ENCODE data around the gene SERTAD1.
"Not testable (repeated sequence)": the region's sequence is repeated elsewhere in the genome, so short reads cannot be mapped to it uniquely, and the experiment has no call there.

SERTAD1 gene

DNA sequence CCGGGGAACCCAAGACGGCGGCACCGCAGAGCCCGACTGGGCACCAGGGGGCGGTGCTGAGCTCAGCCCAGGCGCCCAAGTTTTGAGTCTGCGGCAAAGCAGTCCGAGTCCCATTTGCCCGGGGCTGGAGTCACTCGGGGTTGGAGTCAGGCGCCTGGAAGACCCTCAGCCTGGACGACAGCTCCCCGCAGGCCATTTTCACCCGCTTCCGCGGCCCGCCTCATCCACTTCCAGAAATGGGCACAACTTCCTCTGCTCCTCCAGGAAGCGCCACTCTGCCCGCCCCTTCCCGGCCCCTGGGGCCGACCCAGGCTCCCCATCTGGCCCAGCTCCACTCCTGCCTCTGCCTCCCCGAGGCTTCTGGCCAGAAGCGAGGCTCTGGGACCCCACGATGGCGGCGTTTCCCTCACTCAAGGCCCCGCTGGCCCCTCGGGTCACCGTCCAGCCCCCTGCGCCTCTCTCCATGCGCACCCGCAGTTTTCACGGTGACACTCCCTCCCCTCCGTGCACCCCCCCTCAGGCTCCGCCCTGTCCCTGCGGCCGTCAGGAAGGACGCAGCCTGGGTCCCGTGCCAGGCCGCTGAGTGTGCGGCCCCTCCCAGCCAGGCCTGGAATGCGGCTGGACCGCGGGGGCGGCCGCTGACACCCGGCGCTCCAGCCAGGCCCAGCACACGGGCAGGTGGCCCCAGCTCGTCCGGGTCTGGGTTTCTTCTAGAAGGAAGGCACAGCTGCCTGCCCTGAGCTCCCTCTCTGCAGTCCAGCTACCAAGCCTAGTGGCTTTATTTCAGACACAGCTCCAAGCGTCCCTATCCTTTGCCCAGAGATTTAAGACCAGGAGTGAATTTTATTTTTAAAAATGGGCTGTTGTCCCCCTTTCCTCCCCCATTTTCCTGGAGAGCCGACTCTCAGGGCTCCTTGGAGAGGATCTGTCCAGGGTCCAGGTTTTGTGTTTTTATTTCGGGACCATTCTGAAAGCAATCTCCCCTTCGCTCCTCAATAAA, 4.7 kb downstream of the SERTAD1 start:
- DNase-seq, result peak; percentile 83

DNA sequence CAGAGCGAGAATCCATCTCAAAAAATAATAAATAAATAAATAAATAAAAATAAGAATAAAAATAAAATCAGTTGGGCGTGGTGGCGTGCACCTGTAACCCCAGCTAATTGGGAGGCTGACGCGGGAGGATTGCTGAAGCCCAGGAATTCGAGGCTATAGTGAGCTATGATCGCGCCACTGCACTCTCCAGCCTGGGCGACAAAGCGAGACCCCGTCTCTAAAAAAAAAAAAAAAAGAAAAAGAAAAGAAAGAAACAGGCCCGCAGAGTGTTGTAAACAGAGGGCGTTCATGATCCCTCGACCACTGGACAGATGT, 5.4 kb downstream of the SERTAD1 start:
- no peak for DNase-seq

DNA sequence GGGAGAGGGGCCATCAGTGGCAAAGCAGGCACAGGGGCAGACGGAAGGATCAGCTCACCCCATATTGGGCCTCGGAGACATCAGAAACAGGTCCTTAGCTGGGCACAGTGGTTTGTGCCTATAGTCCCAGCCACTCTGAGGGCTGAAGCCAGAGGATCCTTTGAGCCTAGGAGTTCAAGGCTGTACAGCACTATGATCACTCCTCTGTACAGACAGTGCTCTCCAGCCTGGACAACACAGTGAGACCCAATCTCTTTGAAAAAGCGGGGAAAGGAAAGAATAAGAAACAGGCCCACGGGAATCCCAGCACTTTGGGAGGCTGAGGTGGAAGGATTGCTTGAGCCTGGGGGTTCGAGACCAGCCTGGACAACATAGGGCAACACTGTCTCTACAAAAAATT, 6.0 kb downstream of the SERTAD1 start:
- no peak for DNase-seq

DNA sequence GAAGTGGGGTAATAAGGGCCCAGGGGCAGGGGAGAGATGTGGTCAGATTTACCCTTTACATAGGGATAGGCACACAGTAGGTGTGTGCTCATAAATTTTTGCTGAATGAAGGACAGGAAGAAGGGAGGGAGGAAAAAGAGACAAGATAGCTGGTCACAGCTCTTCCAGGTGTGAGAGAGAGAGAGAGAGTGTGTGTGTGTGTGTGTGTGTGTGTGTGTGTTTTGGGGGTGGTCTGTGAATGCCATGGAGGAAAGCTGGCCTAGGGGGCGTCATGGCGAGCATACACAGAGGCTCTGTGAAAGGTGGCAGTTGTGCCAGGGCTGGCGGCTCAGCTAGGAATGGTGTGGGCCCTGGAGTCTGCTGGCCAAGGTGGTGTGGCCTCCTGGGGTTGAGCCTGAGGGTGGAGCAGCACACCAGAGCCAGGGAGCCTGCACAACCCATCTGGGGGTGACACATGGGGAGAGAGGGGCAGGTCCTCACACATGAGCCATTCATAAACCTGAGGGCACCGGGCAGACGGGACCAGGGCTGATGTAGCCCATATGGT, 6.7 kb downstream of the SERTAD1 start:
- no peak for DNase-seq

DNA sequence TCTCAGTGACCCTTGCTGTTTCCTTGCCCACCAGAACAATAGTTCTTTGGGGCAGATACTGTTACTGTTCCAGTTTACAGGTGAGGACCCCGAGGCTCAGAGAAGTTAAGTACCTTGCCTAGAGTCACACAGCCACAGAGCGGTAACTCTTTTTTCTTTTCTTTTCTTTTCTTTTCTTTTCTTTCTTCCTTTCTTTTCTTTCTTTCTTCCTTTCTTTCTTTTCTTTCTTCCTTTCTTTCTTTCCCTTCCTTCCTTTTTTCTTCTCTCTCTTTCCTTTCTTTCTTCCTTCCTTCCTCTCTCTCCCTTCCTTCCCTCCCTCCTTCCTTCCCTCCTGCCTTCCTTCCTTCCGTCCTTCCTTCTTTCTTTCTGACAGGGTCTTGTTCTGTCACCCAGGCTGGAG, 7.8 kb downstream of the SERTAD1 start:
- no peak for DNase-seq

DNA sequence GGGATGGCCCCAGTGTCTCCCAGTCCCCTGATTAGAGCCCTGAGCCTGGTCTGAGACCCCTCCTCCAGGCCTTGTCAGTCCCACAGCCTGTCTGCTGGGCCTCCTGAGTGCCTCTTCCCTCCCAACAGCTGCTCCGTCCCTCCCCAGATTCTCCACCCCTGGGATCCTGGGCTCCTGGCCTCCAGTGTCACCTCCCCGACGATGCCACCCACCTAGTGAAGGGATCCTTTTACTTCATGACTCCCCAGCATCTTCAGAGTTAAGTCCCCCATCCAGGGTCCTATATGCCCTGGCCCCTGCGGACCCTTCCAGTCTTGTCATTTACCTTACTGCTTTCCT, 8.2 kb downstream of the SERTAD1 start:
- no peak for DNase-seq

DNA sequence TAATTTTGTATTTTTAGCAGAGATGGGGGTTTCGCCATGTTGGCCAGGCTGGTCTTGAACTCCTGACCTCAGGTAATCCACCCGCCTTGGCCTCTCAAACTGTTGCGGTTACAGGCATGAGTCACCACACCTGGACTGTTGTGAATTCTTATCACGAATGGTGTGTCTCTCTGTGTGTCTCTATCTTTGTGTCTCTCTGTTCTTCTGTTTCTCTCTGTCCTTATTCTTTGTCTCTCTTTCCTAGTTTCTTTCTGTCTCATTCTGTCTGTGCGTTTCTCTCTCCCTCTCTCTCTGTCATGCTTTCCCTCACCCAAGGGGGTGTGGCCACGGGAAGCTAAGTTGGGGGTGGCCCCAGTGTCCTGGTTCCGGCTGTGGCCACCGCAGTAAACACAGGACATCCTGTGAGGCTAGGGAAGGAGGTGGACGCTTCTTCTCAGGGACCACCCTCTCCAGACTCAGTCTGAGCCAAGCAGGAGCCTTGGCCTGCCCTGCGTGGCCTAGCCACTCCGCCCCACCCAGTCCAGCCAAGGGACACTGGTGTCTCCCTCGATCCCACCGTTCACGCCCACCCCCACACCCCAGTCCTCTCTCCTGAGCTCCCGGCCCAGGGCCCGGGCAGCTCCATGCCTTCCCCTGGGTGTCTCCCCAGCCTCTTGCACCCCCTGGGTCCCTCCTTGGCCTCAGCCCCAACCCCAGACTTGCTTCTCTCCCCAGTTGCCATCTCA, 8.7 kb downstream of the SERTAD1 start:
- DNase-seq, result no peak

DNA sequence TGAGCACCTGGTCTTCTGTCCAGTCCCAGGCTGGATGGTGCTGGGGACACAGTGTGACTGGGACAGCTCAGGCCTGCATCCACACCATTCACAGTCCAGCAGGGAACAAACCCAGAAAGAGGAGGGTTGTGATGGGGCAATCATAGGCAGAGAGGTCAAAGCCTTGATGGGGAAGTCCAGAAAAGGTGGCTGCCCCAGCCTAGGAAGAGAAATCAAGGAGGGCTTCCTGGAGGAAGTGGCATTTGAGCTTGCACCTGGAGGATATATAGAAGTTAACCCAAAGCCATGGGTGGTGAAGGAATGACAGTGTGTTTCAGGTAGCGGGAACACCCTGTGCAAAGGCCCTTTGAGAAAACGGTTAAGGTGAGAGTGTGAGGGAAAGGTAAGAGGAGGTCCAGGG, 10.0 kb downstream of the SERTAD1 start:
- no peak for DNase-seq

DNA sequence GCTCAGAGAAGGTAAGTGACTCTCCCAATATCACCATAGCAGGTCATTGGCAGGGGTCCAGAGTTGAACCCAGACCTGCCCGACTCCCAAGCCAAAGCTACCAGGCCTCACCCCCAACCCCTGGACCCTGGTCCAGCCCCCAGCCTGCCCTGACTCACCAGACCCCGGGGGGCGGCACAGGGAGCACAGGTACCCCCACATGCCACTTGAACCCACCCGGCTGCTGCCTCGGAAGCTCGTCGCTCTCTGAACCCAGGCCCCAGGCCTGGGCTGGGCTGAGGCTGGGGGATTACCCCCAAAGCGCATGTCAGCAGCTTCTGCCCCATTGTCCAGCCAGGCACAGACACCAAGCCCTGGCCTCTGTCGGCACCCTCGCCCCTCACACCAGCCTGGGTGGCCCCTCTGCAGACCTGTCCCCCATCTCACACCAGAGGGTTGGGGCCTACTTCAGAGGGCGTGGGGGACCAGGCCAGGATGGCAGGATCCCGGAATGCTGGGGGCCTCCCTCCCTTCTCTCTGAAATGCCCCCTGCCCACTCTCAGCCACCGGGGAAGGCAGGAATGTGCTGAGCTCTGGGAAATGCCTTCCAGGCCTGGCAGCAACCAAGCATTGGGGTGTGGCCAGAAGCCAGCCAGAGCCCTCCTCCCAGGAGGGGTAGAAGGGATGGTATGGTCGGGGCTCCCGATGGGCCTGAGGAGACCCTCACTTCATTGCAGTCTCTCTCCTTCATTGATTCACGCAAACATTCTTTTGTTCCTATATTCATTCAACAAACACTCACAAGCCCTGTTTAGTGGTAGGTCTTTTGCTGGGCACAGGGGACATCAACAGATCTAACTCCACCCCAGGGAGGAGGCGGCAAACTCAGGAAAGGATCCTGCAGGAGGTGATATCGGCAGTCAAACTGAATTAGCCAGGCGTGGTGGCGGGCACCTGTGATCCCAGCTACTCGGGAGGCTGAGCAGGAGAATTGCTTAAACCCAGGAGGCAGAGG, 11.0 kb downstream of the SERTAD1 start:
- no peak for DNase-seq

DNA sequence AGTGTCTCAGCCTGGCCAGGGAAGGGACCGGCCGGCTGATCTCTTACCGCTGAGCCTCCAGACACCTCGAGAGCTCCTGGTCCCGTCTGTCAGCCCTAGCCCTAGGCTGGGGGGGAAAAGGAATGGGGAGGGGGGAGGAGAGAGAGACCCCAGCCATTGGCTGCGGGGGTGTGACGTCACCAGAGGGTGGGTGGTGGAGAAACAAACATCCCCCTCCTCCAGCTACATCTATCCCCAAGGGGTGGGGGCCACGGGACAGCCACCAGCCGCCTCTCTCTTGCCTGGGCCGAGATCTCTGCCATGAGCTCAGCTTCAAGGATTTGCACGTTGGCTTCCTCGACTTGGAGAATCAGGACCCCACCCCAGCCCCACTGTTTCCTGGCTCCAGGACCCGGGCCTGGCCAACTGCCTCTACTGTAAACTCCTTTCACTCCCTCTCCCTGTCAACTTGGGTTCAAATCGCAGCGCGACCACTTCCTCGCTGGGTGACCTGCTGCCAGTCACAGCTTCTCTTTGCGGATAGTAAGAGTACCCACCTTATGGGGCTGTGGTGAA, 12.4 kb downstream of the SERTAD1 start, which contains the start of gene PRX:
Gene PRX, minus strand, starts transcription at position 88 of the 555 bp plus-strand sequence. CDS start 5,446 bp downstream, outside the sequence.
- no peak for DNase-seq

DNA sequence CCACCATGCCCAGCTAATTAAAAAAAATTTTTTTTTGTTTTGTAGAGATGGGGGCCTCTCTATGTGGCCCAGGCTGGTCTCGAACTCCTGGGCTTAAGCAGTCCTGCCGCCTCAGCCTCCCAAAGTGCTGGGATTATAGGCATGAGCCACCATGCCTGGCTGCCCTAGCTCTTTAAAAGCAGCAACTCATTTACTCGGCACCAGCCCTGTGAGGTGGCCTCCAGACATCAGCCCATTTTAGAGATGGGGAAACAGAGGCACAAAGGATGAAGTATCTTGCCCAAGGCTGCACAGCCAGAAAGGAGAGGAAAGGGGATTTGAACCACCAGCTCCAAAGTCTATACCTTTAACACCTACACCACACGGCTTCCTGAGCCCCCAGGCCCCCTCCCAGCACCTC, 12.9 kb downstream of the SERTAD1 start:
- DNase-seq, result no peak

DNA sequence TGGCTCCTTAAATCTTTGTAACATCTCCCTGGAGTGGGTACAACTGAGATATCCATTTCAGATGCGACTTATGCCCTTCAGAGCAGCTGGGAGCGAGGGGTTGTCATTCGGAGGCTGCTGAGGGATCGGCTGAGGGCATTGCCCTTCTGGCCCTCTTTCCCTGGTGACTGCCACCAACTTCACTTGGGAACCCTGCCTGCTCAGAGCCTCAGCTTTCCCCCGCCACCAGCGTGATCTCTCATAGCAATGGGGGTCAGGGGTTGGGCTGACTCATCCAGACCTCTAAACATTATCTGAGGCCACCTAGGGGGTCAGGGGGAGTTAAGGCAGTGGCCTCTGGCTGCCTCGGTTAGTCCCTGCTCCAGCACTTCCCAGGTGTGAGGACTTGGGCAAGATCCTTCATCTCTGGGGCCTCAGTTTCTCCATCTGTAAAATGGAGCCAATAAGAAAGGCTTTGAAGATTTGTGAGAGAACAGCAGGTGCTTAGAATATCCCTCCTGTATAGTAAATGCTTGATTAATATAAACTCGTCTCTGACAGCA, 13.8 kb downstream of the SERTAD1 start:
- DNase-seq, result no peak

DNA sequence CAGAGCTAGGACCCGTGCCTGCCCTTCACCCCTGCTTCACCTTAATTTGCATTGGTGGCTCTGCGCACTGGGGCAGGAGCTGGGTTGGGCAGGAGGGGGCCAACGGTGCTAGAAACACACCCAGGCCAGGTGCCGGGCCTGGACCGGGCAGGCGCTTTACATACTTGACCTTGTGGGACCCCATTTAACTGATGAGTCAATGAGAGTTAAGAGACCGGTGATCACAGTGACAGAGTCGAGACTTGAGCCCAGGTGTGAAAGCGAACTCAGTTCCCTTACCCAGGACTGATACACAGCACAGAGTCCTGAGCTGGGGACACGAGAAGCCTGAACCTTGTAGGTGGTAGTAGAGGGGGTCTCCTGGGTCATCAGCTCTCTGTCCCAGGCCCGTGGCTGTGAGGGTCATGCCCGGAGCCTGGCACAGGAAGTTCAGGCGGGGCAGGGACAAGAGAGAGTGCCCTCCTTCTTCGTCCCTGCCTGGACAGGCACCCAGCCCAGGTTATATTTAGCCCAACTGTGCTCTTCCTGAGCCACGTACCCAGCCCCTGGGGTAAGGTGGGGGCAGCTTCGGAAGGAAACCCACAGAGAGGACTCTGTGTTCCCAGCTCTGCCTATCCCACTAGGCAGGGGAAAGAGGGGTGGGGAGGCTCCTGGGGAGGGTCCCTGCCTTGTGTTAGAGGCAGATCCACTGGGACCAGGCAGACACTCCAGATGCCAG, 14.5 kb downstream of the SERTAD1 start:
- no peak for DNase-seq

DNA sequence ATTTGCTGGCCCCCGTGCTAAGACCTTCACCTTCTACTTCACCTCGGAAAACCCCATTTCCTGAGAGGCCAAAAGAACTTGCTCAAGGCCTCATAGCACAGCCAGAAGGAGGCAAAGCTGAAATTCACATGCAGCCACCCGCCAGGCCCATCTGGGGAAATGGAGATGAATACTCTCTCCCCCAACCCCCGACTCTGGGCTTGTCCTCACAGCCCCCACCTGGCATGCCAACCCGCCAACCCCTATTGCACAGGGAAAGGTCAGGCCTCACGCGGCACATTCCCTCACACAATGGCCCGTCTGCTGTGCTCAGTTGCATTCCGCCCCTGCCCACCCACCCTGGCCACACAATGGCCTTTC, 15.8 kb downstream of the SERTAD1 start:
- no peak for DNase-seq

DNA sequence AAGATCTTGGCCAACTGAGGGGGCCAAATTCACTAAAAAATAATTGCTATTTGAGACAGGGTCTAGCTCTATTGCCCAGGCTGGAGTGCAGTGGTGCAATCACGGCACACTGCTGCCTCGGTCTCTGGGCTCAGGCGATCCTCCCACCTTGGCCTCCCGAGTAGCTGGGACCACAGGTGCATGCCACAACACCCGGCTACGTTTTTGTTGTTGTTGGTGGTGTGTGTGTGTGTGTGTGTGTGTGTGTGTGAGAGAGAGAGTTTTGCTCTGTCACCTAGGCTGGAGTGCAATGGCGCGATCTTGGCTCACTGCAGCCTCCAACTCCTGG, 17.2 kb downstream of the SERTAD1 start:
- not testable (repeated sequence) for DNase-seq

DNA sequence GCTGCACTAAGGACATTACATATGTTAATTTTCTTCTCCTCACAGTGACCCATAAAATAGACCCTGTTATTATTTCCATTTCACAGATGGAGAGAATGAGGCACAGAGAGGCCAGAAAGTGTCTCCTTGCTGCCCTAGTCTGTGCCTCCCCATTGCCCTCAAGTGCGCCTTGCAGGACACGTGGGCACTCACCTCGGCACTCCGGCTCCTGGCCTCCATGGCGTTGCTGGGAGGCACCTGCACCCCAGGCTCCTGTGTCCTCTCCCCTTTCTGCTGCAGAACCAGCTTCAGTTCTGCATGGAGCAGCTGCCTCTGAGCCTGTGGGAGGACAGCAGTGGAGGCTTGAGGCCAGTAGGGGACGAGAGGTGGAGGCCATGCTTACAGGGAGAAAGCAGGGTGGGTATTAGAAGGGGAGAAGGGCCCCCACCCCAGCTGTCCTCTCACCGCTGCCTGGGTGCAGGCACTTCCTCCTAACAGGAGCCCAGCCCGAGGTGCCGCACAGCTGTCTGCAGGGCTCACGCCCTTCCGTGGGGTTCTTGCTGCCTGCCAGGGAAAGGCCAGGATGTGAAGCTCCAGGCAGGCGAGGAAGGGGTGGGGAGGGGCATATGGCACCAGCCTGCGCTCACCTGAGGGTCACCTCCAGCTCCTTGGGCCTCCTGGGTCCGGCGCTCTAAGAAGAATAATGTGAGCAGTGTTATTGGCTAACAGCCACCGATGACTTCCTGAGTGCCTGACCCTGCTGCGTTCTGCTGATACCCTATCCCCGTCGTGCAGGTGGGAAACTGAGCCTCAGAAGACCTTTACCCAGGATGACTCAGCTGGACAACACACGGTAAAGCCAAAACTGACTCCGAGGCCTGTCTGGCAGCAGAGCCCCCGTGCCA, 17.8 kb downstream of the SERTAD1 start:
- no peak for DNase-seq

DNA sequence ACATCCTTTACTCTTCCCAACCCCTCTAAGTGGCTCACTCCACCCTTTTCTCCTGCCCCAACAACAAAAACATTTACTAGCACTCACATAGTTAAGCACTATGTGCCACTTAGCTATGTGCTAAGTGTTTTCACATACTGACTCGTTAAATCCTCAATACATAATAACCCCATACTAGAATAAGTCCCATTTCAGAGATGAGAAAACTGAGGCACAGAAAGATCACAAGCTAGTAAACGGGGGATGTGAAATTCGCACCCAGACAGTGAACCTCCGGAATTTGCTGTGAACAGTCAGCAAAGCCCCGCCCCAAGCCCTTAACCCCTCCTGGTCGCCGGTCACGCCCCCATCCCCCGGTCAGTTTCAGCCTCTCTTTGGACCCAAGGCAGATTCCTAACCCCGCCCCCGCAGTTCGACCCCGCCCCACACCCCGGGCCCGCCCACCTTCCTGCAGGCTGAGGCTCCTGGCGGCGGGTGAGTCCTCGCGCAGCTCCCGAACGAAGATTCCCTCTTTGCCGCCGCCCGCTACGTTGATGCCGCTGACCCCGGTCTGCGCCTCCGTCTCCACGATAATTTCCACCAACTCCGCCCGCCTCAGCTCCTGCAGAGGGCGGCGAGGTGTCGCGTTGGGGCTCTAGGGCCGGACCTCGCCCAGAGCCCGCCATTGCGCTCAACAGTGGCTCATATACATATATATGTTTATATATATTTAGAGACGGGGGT, 22.4 kb downstream of the SERTAD1 start:
- peak; percentile 91 for DNase-seq

DNA sequence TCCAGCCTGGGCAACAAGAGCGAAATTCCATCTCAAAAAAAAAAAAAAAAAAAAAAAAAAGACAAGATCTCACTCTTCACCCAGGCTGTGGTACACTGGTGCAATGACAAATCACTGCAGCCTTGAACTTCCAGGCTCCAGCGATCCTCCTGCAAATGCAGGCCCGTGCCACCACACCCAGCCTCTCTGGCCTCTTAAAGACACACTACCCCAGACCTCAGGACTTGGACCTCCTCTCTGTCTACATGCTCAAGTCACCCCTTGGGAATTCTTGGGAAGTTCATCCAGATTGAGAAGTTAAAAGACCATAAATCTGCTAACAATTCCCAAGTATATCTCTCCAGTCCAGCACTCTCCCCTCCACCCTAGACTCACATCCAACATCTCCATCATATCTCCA, 25.2 kb downstream of the SERTAD1 start:
- DNase-seq, result no peak

DNA sequence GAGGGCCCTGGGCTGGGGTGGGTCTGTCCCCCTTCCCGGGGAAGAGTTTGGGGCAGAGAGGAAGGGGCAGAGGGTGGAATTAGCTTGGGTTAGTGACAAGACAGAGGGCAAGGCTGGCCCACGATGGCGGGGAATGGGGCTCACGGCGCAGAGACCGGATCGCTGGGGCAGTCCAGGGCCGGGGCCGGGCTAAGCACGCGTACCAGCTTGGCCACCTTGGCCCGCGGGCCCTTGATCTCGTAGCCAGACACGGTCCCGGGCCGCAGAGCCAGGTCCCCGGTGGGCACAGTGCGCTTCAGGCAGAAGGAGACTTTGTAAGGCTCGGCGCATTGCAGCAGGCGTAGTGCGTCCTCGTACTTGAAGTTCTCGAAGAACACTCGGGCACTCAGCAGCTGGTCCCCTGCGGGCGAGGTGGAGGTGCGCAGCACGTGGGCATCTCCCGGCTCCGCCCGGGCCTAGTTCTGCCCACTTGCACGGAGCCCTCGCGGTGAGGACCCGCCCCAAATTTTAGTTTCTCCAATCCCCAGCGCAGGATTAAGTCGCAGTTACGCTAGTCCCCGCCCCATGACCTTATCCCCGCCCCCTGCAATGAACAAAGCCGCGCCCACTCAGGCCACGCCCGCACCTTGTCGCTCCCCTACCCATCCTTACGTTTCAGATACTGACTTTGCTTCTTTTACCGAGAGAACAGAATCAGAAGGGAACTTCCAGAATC, 27.2 kb downstream of the SERTAD1 start:
- DNase-seq, result peak; percentile 76

Data from stimulated activated CD8-positive, alpha-beta memory T cell treated with anti-CD3 and anti-CD28 coated beads, Interleukin-4, amount 100 ng/mL, for 48 hours (primary cell).